GM19099 (cell line): ENCODE measurements around the gene OTX2.

Experiments
- POLR2A ChIP-seq: IDR thresholded peaks from 3 replicates; pipeline ENCODE4 v1.6.1; 2011; ENCODE audit warnings: low read depth; ENCODE audit not compliant: insufficient read length; ENCODE audit errors: extremely low read depth

The OTX2 gene

GRCh38 chr14:56787530-56787929 lies 22.7 kb downstream of the OTX2 start:
- TF ChIP-seq POLR2A = no peak

- no peak for TF ChIP-seq POLR2A
Observed at GRCh38 chr14:56782711-56783110, 27.6 kb downstream of the OTX2 start.

GRCh38 chr14:56774503-56774902 lies 35.8 kb downstream of the OTX2 start:
- TF ChIP-seq POLR2A = no peak

GRCh38 chr14:56770512-56770911 lies 39.8 kb downstream of the OTX2 start:
- TF ChIP-seq POLR2A = no peak

GRCh38 chr14:56760164-56760914 lies 49.9 kb downstream of the OTX2 start:
- TF ChIP-seq POLR2A = no peak

- no peak for TF ChIP-seq POLR2A
Observed at GRCh38 chr14:56759633-56760032, 50.6 kb downstream of the OTX2 start.

- no peak for TF ChIP-seq POLR2A
Observed at GRCh38 chr14:56759094-56759493, 51.2 kb downstream of the OTX2 start.

- TF ChIP-seq POLR2A = no peak
Observed at GRCh38 chr14:56754921-56755320, 55.4 kb downstream of the OTX2 start.

- no peak for TF ChIP-seq POLR2A
Observed at GRCh38 chr14:56753396-56753795, 56.9 kb downstream of the OTX2 start.

- TF ChIP-seq POLR2A = no peak
Observed at GRCh38 chr14:56752428-56752827, 57.9 kb downstream of the OTX2 start.

- TF ChIP-seq POLR2A = no peak
Observed at GRCh38 chr14:56751471-56751870, 58.8 kb downstream of the OTX2 start.
